GM12892 (cell line): ENCODE measurements around the gene FBXW12. TPM values are rescaled to one million over a fixed set of nuclear protein-coding genes. Genes with fewer than 3 reads are reported as not detected.
"Not testable (repeated sequence)": the region's sequence is repeated elsewhere in the genome, so short reads cannot be mapped to it uniquely, and the experiment has no call there.

Experiments
- DNase-seq: peaks from one replicate; pipeline ENCODE4 v3.0.0; 2011; ENCODE audit not compliant: insufficient read length
- FAIRE-seq: peaks from 2 replicates; lab custom pipeline; 2011; peaks lifted over from hg19 to GRCh38; lab: Jason Lieb, UNC
- POLR2A ChIP-seq: IDR thresholded peaks from 2 replicates; pipeline ENCODE4 v1.6.1; 2011; ENCODE audit warnings: low read depth, low read length, control low read depth
- POLR2AphosphoS5 ChIP-seq: IDR thresholded peaks from 2 replicates; pipeline ENCODE4 v1.6.1; 2011; ENCODE audit warnings: low read depth, low read length, control low read depth
- TAF1 ChIP-seq: IDR thresholded peaks from 2 replicates; pipeline ENCODE4 v1.6.1; 2011; ENCODE audit warnings: low read depth, mild to moderate bottlenecking, control low read depth, low read length, borderline replicate concordance
- polyA plus RNA-seq: library from polyadenylated mRNA; unstranded; fragments of >200 nt; gene quantifications from one replicate; pipeline ENCODE4 v1.2.1, GENCODE V29; 2012; ENCODE audit warnings: missing spikeins, inconsistent platforms; ENCODE audit not compliant: missing spikeins

FBXW12 gene
- polyA plus RNA-seq: 0.25 TPM

- no peak for FAIRE-seq
- DNase-seq: no peak
- no peak for TF ChIP-seq POLR2A
- no peak for TF ChIP-seq POLR2AphosphoS5
- TF ChIP-seq TAF1: no peak
Measured at GRCh38 chr3:48371651-48372376, at the start of gene FBXW12. TSS of gene FBXW12 (plus strand) at chr3:48372219. CDS start at chr3:48372768, 549 bp downstream.

- DNase-seq, FAIRE-seq: not testable (repeated sequence)
Measured at GRCh38 chr3:48331706-48332435, 40.1 kb upstream of the FBXW12 start.

- DNase-seq: not testable (repeated sequence)
- FAIRE-seq: peak; percentile 90
Measured at GRCh38 chr3:48333346-48334245, 38.4 kb upstream of the FBXW12 start, which contains the start of gene SPINK8. TSS of gene SPINK8 (minus strand) at chr3:48333661. CDS start at chr3:48328341, 5,320 bp downstream.

- no peak for TF ChIP-seq POLR2AphosphoS5
- TF ChIP-seq POLR2A: no peak
- DNase-seq: no peak
- FAIRE-seq: no peak
Measured at GRCh38 chr3:48334605-48335004, 37.4 kb upstream of the FBXW12 start.

- FAIRE-seq, DNase-seq: not testable (repeated sequence)
Measured at GRCh38 chr3:48335286-48335685, 36.7 kb upstream of the FBXW12 start.

GRCh38 chr3:48337536-48337935, 34.5 kb upstream of the FBXW12 start:
- FAIRE-seq, DNase-seq: not testable (repeated sequence)

GRCh38 chr3:48338635-48339034, 33.4 kb upstream of the FBXW12 start:
- TF ChIP-seq POLR2A: no peak
- TF ChIP-seq POLR2AphosphoS5: no peak
- no peak for TF ChIP-seq TAF1
- no peak for FAIRE-seq
- DNase-seq: no peak

GRCh38 chr3:48343432-48343831, 28.6 kb upstream of the FBXW12 start:
- FAIRE-seq (no peak), DNase-seq (no peak)
- TF ChIP-seq TAF1: no peak
- TF ChIP-seq POLR2A: no peak
- TF ChIP-seq POLR2AphosphoS5: no peak

- DNase-seq: no peak
- no peak for FAIRE-seq
- TF ChIP-seq POLR2A (no peak), POLR2AphosphoS5 (no peak)
Measured at GRCh38 chr3:48344867-48345507, 27.0 kb upstream of the FBXW12 start.

GRCh38 chr3:48345946-48346572, 26.0 kb upstream of the FBXW12 start:
- FAIRE-seq: no peak
- TF ChIP-seq TAF1 (no peak), POLR2AphosphoS5 (no peak), POLR2A (no peak)
- DNase-seq: no peak

GRCh38 chr3:48347500-48347899, 24.5 kb upstream of the FBXW12 start:
- TF ChIP-seq POLR2A (no peak), TAF1 (no peak), POLR2AphosphoS5 (no peak)
- no peak for DNase-seq
- no peak for FAIRE-seq
